HepG2 (cell line): ENCODE results near the gene IDUA. TPM values are rescaled to one million over a fixed set of nuclear protein-coding genes. Genes with fewer than 3 reads are reported as not detected.
A peak's percentile ranks its signal among the peaks of the same experiment; 100 is the strongest.

Experiments
- ATAC-seq: fragments of 200-7000 bp; cut with Tn5 transposase; 3 replicates; pipeline ENCODE4 v1.9.1; 2020; ENCODE audit warnings: mild to moderate bottlenecking, moderate library complexity
- Bru-seq: library from RNA; stranded (reverse); fragments of 400-500 nt; gene quantifications from one replicate; lab custom pipeline; 2021; lab: Mats Ljungman, UMichigan
- BruChase-seq, 2 experiments: library from RNA; stranded (reverse); fragments of 400-500 nt; gene quantifications; one replicate each; lab custom pipeline; 2021; lab: Mats Ljungman, UMichigan
- BruUV-seq: library from RNA; stranded (reverse); fragments of 400-500 nt; replicated peaks from 2 replicates; lab custom pipeline; 2021; lab: Mats Ljungman, UMichigan
- CTCF ChIA-PET: fragments of 300-600 bp; formaldehyde crosslinking; extraction: SDS; loops from one replicate; lab custom pipeline; 2021; ENCODE audit warnings: low total read pairs, inconsistent platforms, low intra/inter-chr PET ratio; lab: Yijun Ruan, JAX
- POLR2A ChIA-PET: fragments of 350-600 bp; sonication (Branson Sonifier 250); formaldehyde crosslinking; loops from one replicate; lab custom pipeline; 2020; ENCODE audit warnings: antibody characterized with exemption, inconsistent platforms; lab: Yijun Ruan, JAX
- DNase-seq: peaks from one replicate; pipeline ENCODE4 v3.0.0-alpha.2; 2015; ENCODE audit warnings: low spot score
- FAIRE-seq: peaks from 3 replicates; lab custom pipeline; 2011; peaks lifted over from hg19 to GRCh38; lab: Jason Lieb, UNC
- H2AFZ ChIP-seq: one replicate; pipeline ENCODE4 v1.6.1; 2011; ENCODE audit warnings: low read length, inconsistent platforms
- H3K27ac ChIP-seq: fragments of 300-600 bp; 3 replicates; pipeline ENCODE4 v1.8.0; 2011; ENCODE audit warnings: mixed run types, mild to moderate bottlenecking, mixed read lengths, low read length, inconsistent platforms; ENCODE audit not compliant: insufficient read depth; ENCODE audit errors: extremely low read length
- H3K27me3 ChIP-seq, 2 experiments: fragments of 200-600 bp in 1 of 2; 2 replicates in 1 of 2; 3 replicates in 1 of 2; pipeline versions ENCODE4 v1.6.0 to v1.8.0; 2011; ENCODE audit warnings: low read length in 2 of 2, mild to moderate bottlenecking in 2 of 2, moderate library complexity in 2 of 2, inconsistent platforms in 1 of 2; ENCODE audit not compliant: insufficient read depth in 2 of 2, control insufficient read depth in 1 of 2
- H3K36me3 ChIP-seq, 2 experiments: fragments of 200-600 bp in 1 of 2; replicated peaks in 1 of 2; 2 replicates in 1 of 2; 3 replicates in 1 of 2; pipeline versions ENCODE4 v1.5.1 to v1.8.0; 2011; ENCODE audit warnings: low read length in 2 of 2, inconsistent platforms in 1 of 2; ENCODE audit not compliant: insufficient read depth in 2 of 2, control insufficient read depth in 1 of 2
- H3K4me1 ChIP-seq: 2 replicates; pipeline ENCODE4 v1.5.1; 2012; ENCODE audit warnings: low read length, inconsistent platforms; ENCODE audit not compliant: insufficient read depth
- H3K4me2 ChIP-seq: 2 replicates; pipeline ENCODE4 v1.6.0; 2011; ENCODE audit warnings: low read depth, low read length, inconsistent platforms
- H3K4me3 ChIP-seq, 3 experiments: fragments of 200-600 bp in 1 of 3; sonication (generic), shearing (Covaris generic) in 1 of 3; replicated peaks in 1 of 3; 2 replicates each; pipeline ENCODE4 v1.5.1; 2011 to 2016; ENCODE audit warnings: low read length in 3 of 3, inconsistent platforms in 2 of 3, low read depth in 2 of 3, mild to moderate bottlenecking in 2 of 3, control low read depth in 1 of 3, mixed read lengths in 1 of 3; ENCODE audit not compliant: insufficient read depth in 1 of 3
- H3K79me2 ChIP-seq: one replicate; pipeline ENCODE4 v1.6.1; 2011; ENCODE audit warnings: low read length, inconsistent platforms; ENCODE audit not compliant: insufficient read depth
- H3K9ac ChIP-seq: 2 replicates; pipeline ENCODE4 v1.6.0; 2011; ENCODE audit warnings: mild to moderate bottlenecking, low read depth, low read length, inconsistent platforms; ENCODE audit not compliant: insufficient read depth
- H3K9me3 ChIP-seq: 2 replicates; pipeline ENCODE4 v1.5.1; 2012; ENCODE audit warnings: mild to moderate bottlenecking, low read length
- H4K20me1 ChIP-seq: 2 replicates; pipeline ENCODE4 v1.6.0; 2011; ENCODE audit warnings: inconsistent platforms, mild to moderate bottlenecking, low read length, moderate library complexity; ENCODE audit not compliant: insufficient read depth
- MEIS1 ChIP-seq: sonication (generic); formaldehyde crosslinking; IDR thresholded peaks from 2 replicates; pipeline ENCODE4 v1.9.0; 2021; ENCODE audit warnings: mild to moderate bottlenecking, missing genetic modification reagents, moderate library complexity, borderline replicate concordance
- MLXIP ChIP-seq: sonication (generic); formaldehyde crosslinking; IDR thresholded peaks from 2 replicates; pipeline ENCODE4 v1.9.0; 2021; ENCODE audit warnings: missing genetic modification reagents, borderline replicate concordance
- MTA1 ChIP-seq: sonication (generic); formaldehyde crosslinking; IDR thresholded peaks from 2 replicates; pipeline ENCODE4 v1.4.0; 2020; ENCODE audit warnings: missing genetic modification reagents, mild to moderate bottlenecking, borderline replicate concordance
- RBAK ChIP-seq: sonication (generic); formaldehyde crosslinking; IDR thresholded peaks from 2 replicates; pipeline ENCODE4 v1.5.1; 2020; ENCODE audit warnings: mild to moderate bottlenecking, missing genetic modification reagents
- ZNF180 ChIP-seq: sonication (generic); formaldehyde crosslinking; IDR thresholded peaks from 2 replicates; pipeline ENCODE4 v1.4.0; 2020; ENCODE audit warnings: low read depth, missing genetic modification reagents, borderline replicate concordance
- ZNF275 ChIP-seq: sonication (generic); formaldehyde crosslinking; IDR thresholded peaks from 2 replicates; pipeline ENCODE4 v1.8.0; 2022; ENCODE audit warnings: missing genetic modification reagents, mild to moderate bottlenecking, inconsistent platforms, borderline replicate concordance
- ZNF639 ChIP-seq: conservative IDR thresholded peaks from 2 replicates; pipeline ENCODE4 v1.6.1; 2018; ENCODE audit warnings: missing genetic modification reagents
- WGBS: methylation state at CpG from one replicate; pipeline ENCODE4 v1.1.6; 2017; ENCODE audit warnings: low lambda C conversion rate; 5-methylcytosine and 5-hydroxymethylcytosine counted together
- in situ Hi-C: cut with HindIII; loops from 2 replicates; pipeline ENCODE4 v1.10.0; 2017; ENCODE audit warnings: low pct_unique_long_range_greater_than_20kb; ENCODE audit not compliant: extremely low pct_ligation_motif_present
- intact Hi-C: fragments of 100-400 bp; cut with micrococcal nuclease; formaldehyde crosslinking; loops from one replicate; pipeline ENCODE4 v1.10.0; 2022; ENCODE audit not compliant: unreplicated experiment
- long read RNA-seq, 2 experiments: library from RNA in 1 of 2; library from polyadenylated mRNA in 1 of 2; stranded (forward) in 1 of 2; unstranded in 1 of 2; transcript quantifications; one replicate each; pipeline ENCODE4 v2.0.0, GENCODE V29; 2019 to 2022
- polyA minus RNA-seq, 3 experiments: library from RNA; depleted of rRNA, polyadenylated mRNA; stranded (reverse); fragments of >200 nt; gene quantifications; 2 replicates each; pipeline ENCODE4 v1.2.3, GENCODE V29; 2011; ENCODE audit warnings: low replicate concordance in 1 of 3
- polyA plus RNA-seq, 8 experiments: library from polyadenylated mRNA; depleted of rRNA in 3 of 8; stranded (reverse) in 7 of 8; unstranded in 1 of 8; fragments of >200 nt; fragmentation: Illumina TruSeq in 4 of 8; extraction: Trizol in 4 of 8; gene quantifications; 2 replicates each; pipeline versions ENCODE4 v1.2.1 to v1.2.3, GENCODE V29; 2011 to 2016; ENCODE audit warnings: low read depth in 4 of 8, missing spikeins in 1 of 8, mixed read lengths in 1 of 8; ENCODE audit not compliant: insufficient read depth in 1 of 8
- total RNA-seq, 5 experiments: library from RNA; depleted of rRNA; stranded (reverse); fragments of >200 nt; fragmentation: Illumina TruSeq; extraction: Trizol; gene quantifications; 2 replicates each; pipeline ENCODE4 v1.2.3, GENCODE V29; 2016; ENCODE audit warnings: low read depth in 1 of 5

Gene IDUA
- 0.32 and 1.0 TPM in 2 replicates for total RNA-seq (2016; rRNA removed; fragmentation: Illumina TruSeq; extraction: Trizol)
- not detected in 2 replicates for total RNA-seq (2016; cell fraction: cytosol; rRNA removed; fragmentation: Illumina TruSeq; extraction: Trizol; ENCODE audit: low read depth)
- total RNA-seq (2016; cell fraction: insoluble cytoplasmic fraction; rRNA removed; fragmentation: Illumina TruSeq; extraction: Trizol), result 0.84 TPM in 1 of 2 replicates, not detected in the other
- 0.24 and 0.53 TPM in 2 replicates for total RNA-seq (2016; cell fraction: membrane; rRNA removed; fragmentation: Illumina TruSeq; extraction: Trizol)
- 0.75 and 2.8 TPM in 2 replicates for total RNA-seq (2016; cell fraction: nucleus; rRNA removed; fragmentation: Illumina TruSeq; extraction: Trizol)
- 0.77 and 1.5 TPM in 2 replicates for polyA plus RNA-seq (2011; rRNA removed)
- 0.24 and 0.27 TPM in 2 replicates for polyA plus RNA-seq (2011; cell fraction: cytosol; rRNA removed)
- polyA plus RNA-seq (2011; cell fraction: nucleus; rRNA removed), result 34.5 and 42.6 TPM in 2 replicates
- 1.0 and 2.7 TPM in 2 replicates for polyA plus RNA-seq (2012)
- polyA plus RNA-seq (2016; cell fraction: cytosol; fragmentation: Illumina TruSeq; extraction: Trizol; ENCODE audit: low read depth), result 0.19 and 0.29 TPM in 2 replicates
- polyA plus RNA-seq (2016; cell fraction: insoluble cytoplasmic fraction; fragmentation: Illumina TruSeq; extraction: Trizol; ENCODE audit: low read depth), result not detected in 2 replicates
- polyA plus RNA-seq (2016; cell fraction: membrane; fragmentation: Illumina TruSeq; extraction: Trizol; ENCODE audit: low read depth), result 0.19 and 0.30 TPM in 2 replicates
- polyA plus RNA-seq (2016; cell fraction: nucleus; fragmentation: Illumina TruSeq; extraction: Trizol; ENCODE audit: insufficient read depth, low read depth), result 2.2 and 4.7 TPM in 2 replicates
- polyA minus RNA-seq (2011; rRNA and poly(A)+ RNA removed; ENCODE audit: low replicate concordance), result 1.4 and 1.8 TPM in 2 replicates
- 0.69 TPM in 1 of 2 replicates, not detected in the other for polyA minus RNA-seq (2011; cell fraction: cytosol; rRNA and poly(A)+ RNA removed)
- polyA minus RNA-seq (2011; cell fraction: nucleus; rRNA and poly(A)+ RNA removed), result 3.5 and 4.0 TPM in 2 replicates
- Bru-seq, nascent RNA, result percentile 38 among the genes with signal in this experiment
- percentile 35 among the genes with signal in this experiment for BruChase-seq, experiment 1, labeled RNA remaining after a 6-hour chase
- percentile 30 among the genes with signal in this experiment for BruChase-seq, experiment 2, labeled RNA remaining after a 2-hour chase
- long read RNA-seq, experiment 1, result 0 reads
- long read RNA-seq, experiment 2, partial matches to known transcripts, result 0 of 3 reads
- long read RNA-seq, experiment 2, other reads (novel, unspliced or antisense), result 3 of 3 reads

GRCh38 chr4:986879-987623, at the start of gene IDUA:
TSS of gene IDUA (plus strand) at chr4:987044. CDS start at chr4:987085, 41 bp downstream.
- ChIA-PET POLR2A (interaction anchor here (0.7 to 3.2 kb wide), 12 partner anchors 12 to 300 kb away, joined by 3 to 25 read pairs (median 3); partner anchors contain the start of genes GAK and TMEM175), CTCF (interaction anchor here (1.3 kb wide), 1 partner anchor 61 kb away, joined by 5 read pairs; no protein-coding TSS in a partner anchor)
- intact Hi-C loops (loop anchor here (1.0 to 2.0 kb wide), 3 partner anchors 56 to 173 kb away; no protein-coding TSS in a partner anchor), in situ Hi-C loops (loop anchor here (5.0 to 10.0 kb wide), 2 partner anchors 55 to 172 kb away; partner anchors contain the start of genes GAK and TMEM175)
- peak within 1 kb of the TSS; percentile 91 for H3K4me2 ChIP-seq
- H3K27me3 ChIP-seq, result peaks cover 0 to 8% of the 10 kb centered on the region in 2 experiments; a peak in 1 of 5 replicates
- no peak within 1 kb of the TSS for H2AFZ ChIP-seq
- peaks cover 9 to 15% of the 10 kb centered on the region in 2 experiments; a peak in 4 of 5 replicates for H3K36me3 ChIP-seq
- peak; percentile 73 for ATAC-seq
- BruUV-seq, result no TSS peak
- peaks cover 44% of the 10 kb centered on the region for H3K4me1 ChIP-seq
- H3K27ac ChIP-seq, result peak within 1 kb of the TSS; percentile 64
- peaks cover 12% of the 10 kb centered on the region for H3K79me2 ChIP-seq
- 70% methylated on average over 2 of the region's 69 CpGs for WGBS
- peak; percentile 74 for DNase-seq
- H3K9ac ChIP-seq, result peak within 1 kb of the TSS; percentile 69
- H4K20me1 ChIP-seq, result no peaks in the 10 kb centered on the region
- no peaks in the 10 kb centered on the region for H3K9me3 ChIP-seq
- peak within 1 kb of the TSS; percentile 54 to 75 (median 55) for H3K4me3 ChIP-seq
- no peak for FAIRE-seq
- TF ChIP-seq ZNF639 (CRISPR knock-in tag), result no peak
- TF ChIP-seq MEIS1 (CRISPR knock-in tag), result no peak; the same call in 1 of the 2 replicates
- TF ChIP-seq ZNF180 (CRISPR knock-in tag), result no peak
- peak; percentile 77; the same call in 1 of the 2 replicates for TF ChIP-seq MTA1 (CRISPR knock-in tag)
- no peak for TF ChIP-seq MLXIP
- TF ChIP-seq RBAK, result no peak
- TF ChIP-seq ZNF275 (CRISPR knock-in tag), result peak; percentile 34; the same call in 1 of the 2 replicates
